Adrenal gland (tissue), 5 donors: ENCODE data around the gene NPPC.

Experiments used
- POLR2A ChIP-seq, 2 donors: fragments of 450-650 bp; IDR thresholded peaks; one replicate each; pipeline ENCODE4 v1.6.1; 2017; ENCODE audit warnings: antibody characterized with exemption in 2 of 2, mild to moderate bottlenecking in 2 of 2, moderate library complexity in 1 of 2
- TF ChIP-seq, protein P1 (sequence below), 6 experiments: fragments of 450-650 bp in 4 of 6; fragments of 200-600 bp in 2 of 6; sonication (generic) in 1 of 6; IDR thresholded peaks; 1 replicate in 5 of 6; 2 replicates in 1 of 6; pipeline versions ENCODE4 v1.5.1 to v1.8.0; 2016 to 2021; ENCODE audit warnings: antibody characterized with exemption in 6 of 6, mild to moderate bottlenecking in 2 of 6, moderate library complexity in 1 of 6
- donor health status: DM: no; HTN: no; CAD: no.

- TF ChIP-seq, protein P1, sequence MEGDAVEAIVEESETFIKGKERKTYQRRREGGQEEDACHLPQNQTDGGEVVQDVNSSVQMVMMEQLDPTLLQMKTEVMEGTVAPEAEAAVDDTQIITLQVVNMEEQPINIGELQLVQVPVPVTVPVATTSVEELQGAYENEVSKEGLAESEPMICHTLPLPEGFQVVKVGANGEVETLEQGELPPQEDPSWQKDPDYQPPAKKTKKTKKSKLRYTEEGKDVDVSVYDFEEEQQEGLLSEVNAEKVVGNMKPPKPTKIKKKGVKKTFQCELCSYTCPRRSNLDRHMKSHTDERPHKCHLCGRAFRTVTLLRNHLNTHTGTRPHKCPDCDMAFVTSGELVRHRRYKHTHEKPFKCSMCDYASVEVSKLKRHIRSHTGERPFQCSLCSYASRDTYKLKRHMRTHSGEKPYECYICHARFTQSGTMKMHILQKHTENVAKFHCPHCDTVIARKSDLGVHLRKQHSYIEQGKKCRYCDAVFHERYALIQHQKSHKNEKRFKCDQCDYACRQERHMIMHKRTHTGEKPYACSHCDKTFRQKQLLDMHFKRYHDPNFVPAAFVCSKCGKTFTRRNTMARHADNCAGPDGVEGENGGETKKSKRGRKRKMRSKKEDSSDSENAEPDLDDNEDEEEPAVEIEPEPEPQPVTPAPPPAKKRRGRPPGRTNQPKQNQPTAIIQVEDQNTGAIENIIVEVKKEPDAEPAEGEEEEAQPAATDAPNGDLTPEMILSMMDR (IDR thresholded peaks at IDR 0.05), result no peak
- TF ChIP-seq POLR2A (IDR thresholded peaks at IDR 0.05), result no peak
Measured at GRCh38 chr2:231923951-231924888, 2.0 kb downstream of the NPPC start.
